T-helper 17 cell (primary cell): ENCODE measurements around the gene CD96. TPM values are rescaled to one million over a fixed set of nuclear protein-coding genes. Genes with fewer than 3 reads are reported as not detected.

Experiments
- ATAC-seq: fragments of 150-1000 bp; cut with Tn5 transposase; 2 replicates; pipeline ENCODE4 v1.10.0; 2021; ENCODE audit warnings: mild to moderate bottlenecking, moderate library complexity
- DNase-seq, 3 donors: peaks; one replicate each; pipeline versions ENCODE4 v3.0.0 to v3.0.0-alpha.2; 2020 to 2021
- H3K9me3 ChIP-seq: one replicate; pipeline ENCODE4 v1.7.0; 2013; ENCODE audit warnings: low read length, mild to moderate bottlenecking; ENCODE audit not compliant: control insufficient read depth, poor library complexity, severe bottlenecking
- H3K27ac Mint-ChIP-seq: one replicate; pipeline ENCODE4 v1.8.0; 2022; ENCODE audit warnings: mild to moderate bottlenecking, moderate library complexity, mixed read lengths
- H3K27me3 Mint-ChIP-seq: one replicate; pipeline ENCODE4 v1.8.0; 2022; ENCODE audit warnings: mixed read lengths
- H3K36me3 Mint-ChIP-seq: one replicate; pipeline ENCODE4 v1.8.0; 2022; ENCODE audit warnings: low read depth, mixed read lengths
- H3K4me1 Mint-ChIP-seq: one replicate; pipeline ENCODE4 v1.8.0; 2022; ENCODE audit warnings: mild to moderate bottlenecking, mixed read lengths
- H3K4me3 Mint-ChIP-seq: one replicate; pipeline ENCODE4 v1.8.0; 2022; ENCODE audit warnings: mild to moderate bottlenecking, moderate library complexity, mixed read lengths
- total RNA-seq, 4 donors: library from RNA in 2 of 4; stranded (reverse) in 2 of 4; gene quantifications; one replicate each; pipeline ENCODE4 v1.2.3 and lab custom pipeline; 2022 to 2026

Gene CD96
- total RNA-seq, 2 donors from 2014 or later: 190 to 201 TPM

- Mint-ChIP-seq H3K27ac (peak overlapping the region; percentile 14), H3K4me1 (peaks cover 24% of the 10 kb centered on the region), H3K4me3 (no peak overlapping the region), H3K27me3 (no peaks in the 10 kb centered on the region), H3K36me3 (no peaks in the 10 kb centered on the region)
- H3K9me3 ChIP-seq: no peaks in the 10 kb centered on the region
- no peak for DNase-seq
- ATAC-seq: no peak
Observed at GRCh38 chr3:111688190-111688800, 146.3 kb downstream of the CD96 start.

GRCh38 chr3:111690242-111690641 is 148.2 kb downstream of the CD96 start:
- Mint-ChIP-seq H3K4me1 (peaks cover 25% of the 10 kb centered on the region), H3K27me3 (no peaks in the 10 kb centered on the region), H3K27ac (no peak overlapping the region), H3K4me3 (no peak overlapping the region), H3K36me3 (peaks cover 2% of the 10 kb centered on the region)
- DNase-seq (no peak), ATAC-seq (no peak)
- H3K9me3 ChIP-seq: no peaks in the 10 kb centered on the region

GRCh38 chr3:111691293-111691909 is 149.4 kb downstream of the CD96 start:
- H3K36me3 Mint-ChIP-seq: peaks cover 2% of the 10 kb centered on the region
- H3K4me3 Mint-ChIP-seq: no peak overlapping the region
- H3K27me3 Mint-ChIP-seq: no peaks in the 10 kb centered on the region
- H3K4me1 Mint-ChIP-seq: peaks cover 27% of the 10 kb centered on the region
- no peak overlapping the region for H3K27ac Mint-ChIP-seq
- ATAC-seq: peak; percentile 40
- DNase-seq: no peak
- H3K9me3 ChIP-seq: no peaks in the 10 kb centered on the region

- Mint-ChIP-seq H3K27me3 (no peaks in the 10 kb centered on the region), H3K27ac (no peak overlapping the region), H3K36me3 (peaks cover 2% of the 10 kb centered on the region), H3K4me3 (no peak overlapping the region), H3K4me1 (peaks cover 22% of the 10 kb centered on the region)
- H3K9me3 ChIP-seq: no peaks in the 10 kb centered on the region
- no peak for DNase-seq
- ATAC-seq: no peak
Observed at GRCh38 chr3:111692593-111693552, 150.9 kb downstream of the CD96 start.

GRCh38 chr3:111694471-111694870 is 152.5 kb downstream of the CD96 start:
- Mint-ChIP-seq H3K27ac (no peak overlapping the region), H3K27me3 (no peaks in the 10 kb centered on the region), H3K4me1 (peaks cover 15% of the 10 kb centered on the region), H3K36me3 (peaks cover 2% of the 10 kb centered on the region), H3K4me3 (no peak overlapping the region)
- ATAC-seq (no peak), DNase-seq (no peak)
- no peaks in the 10 kb centered on the region for H3K9me3 ChIP-seq

- peaks cover 19% of the 10 kb centered on the region for H3K4me1 Mint-ChIP-seq
- no peaks in the 10 kb centered on the region for H3K9me3 ChIP-seq
Observed at GRCh38 chr3:111695636-111696117, 153.7 kb downstream of the CD96 start.

GRCh38 chr3:111700054-111700453 is 158.1 kb downstream of the CD96 start:
- H3K4me1 Mint-ChIP-seq: peaks cover 18% of the 10 kb centered on the region
- no peaks in the 10 kb centered on the region for H3K9me3 ChIP-seq
- ATAC-seq (no peak), DNase-seq (no peak)
- no peak overlapping the region for H3K4me3 Mint-ChIP-seq
- no peak overlapping the region for H3K27ac Mint-ChIP-seq
- no peaks in the 10 kb centered on the region for H3K27me3 Mint-ChIP-seq
- H3K36me3 Mint-ChIP-seq: no peaks in the 10 kb centered on the region

More at GRCh38 chr3:111695636-111696117, 153.7 kb downstream of the CD96 start:
- Mint-ChIP-seq H3K36me3 (peaks cover 2% of the 10 kb centered on the region), H3K27me3 (no peaks in the 10 kb centered on the region), H3K27ac (no peak overlapping the region), H3K4me3 (no peak overlapping the region)
- no peak for ATAC-seq
- DNase-seq: no peak

- Mint-ChIP-seq H3K4me3 (no peak overlapping the region), H3K27me3 (no peaks in the 10 kb centered on the region), H3K4me1 (peaks cover 22% of the 10 kb centered on the region), H3K27ac (no peak overlapping the region), H3K36me3 (no peaks in the 10 kb centered on the region)
- no peak for DNase-seq
- no peaks in the 10 kb centered on the region for H3K9me3 ChIP-seq
- ATAC-seq: no peak
Observed at GRCh38 chr3:111701292-111701906, 159.4 kb downstream of the CD96 start.

Other genes starting within 250 kb of the CD96 start
- under 1 TPM; 0.12 to 0.13 TPM for gene ZBED2, start 53.1 kb downstream of the CD96 start, total RNA-seq
- gene PLCXD2, start 132.5 kb downstream of the CD96 start, total RNA-seq: 10 to 100 TPM; 11.0 to 19.5 TPM